ENCODE data around the gene MAT2A.
"Not testable (repeated sequence)": the region's sequence is repeated elsewhere in the genome, so short reads cannot be mapped to it uniquely, and the experiment has no call there.

The MAT2A gene

DNA sequence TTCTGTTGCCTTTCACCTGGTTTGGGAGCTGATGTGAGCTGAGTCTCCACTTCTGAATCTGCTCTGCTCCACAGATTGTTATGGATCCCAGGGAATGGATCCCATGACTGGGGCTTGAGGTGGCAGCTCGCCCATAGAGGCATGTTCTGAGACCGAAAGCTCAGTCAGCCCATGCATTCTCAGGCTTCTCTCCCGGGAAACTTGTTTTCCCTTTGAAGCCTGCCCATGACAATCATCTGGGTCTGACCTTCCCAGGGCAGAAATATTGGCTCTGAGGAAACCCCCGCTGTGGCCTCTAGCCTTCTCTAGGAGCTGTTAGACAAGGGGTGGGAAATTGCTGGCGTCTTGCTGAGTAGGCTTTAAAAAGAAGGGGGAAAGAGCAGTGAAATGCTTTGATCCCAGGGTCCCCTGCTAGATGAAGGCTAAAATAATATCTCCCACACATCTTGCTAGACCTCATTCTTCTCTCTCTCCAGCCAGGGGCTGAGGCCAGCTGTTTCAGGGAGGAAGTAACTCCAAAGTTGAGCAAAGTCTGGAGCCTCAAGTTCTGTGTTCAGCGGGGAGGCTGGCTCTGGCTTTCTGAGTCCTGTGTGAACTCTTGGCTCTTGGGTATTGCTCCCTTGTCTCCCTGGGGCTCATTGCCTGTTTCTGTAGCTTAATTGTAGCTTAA lies 40.4 kb downstream of the MAT2A start:
- DNase-seq (ENCODE audit: low spot score), result no peak

DNA sequence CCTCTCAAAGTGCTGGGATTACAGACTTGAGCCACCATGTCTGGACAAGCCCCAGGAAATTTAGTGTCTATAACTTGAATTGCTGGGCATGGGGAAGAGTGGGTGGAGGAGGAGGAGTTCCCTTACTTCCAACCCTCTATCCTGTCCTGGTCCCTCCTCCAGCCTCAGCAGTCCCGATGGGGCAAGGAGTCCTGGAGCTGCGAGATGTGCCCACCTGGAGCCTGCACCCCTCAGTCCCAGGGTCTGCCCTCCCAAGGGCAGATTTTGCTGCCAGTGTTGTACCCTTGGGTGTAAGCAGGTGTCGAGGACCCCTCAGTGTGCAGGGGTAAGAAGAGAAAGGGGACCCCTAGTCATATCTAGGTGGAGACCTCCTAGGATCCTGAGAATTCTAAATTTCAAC lies 41.2 kb downstream of the MAT2A start:
- no peak for DNase-seq (ENCODE audit: low spot score)

DNA sequence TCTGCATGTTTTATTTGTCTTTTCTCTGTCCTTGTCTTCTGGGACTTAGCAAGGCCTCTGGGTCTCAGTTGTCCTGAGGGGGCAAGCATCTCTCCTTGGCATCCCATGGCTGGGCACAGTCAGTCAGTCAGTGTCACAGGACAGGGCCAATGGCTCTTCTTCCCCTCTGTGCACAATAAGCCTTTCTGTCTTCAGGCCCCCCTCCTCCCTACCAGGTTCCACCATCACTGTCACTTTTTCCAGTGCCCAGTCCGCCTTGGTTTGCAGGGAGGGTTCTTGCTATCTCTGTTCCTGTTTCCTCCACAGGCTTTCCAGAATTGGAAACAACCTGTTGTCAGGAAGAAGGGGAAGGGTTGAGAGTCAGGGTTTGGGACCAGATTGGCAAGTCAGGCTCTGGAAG lies 43.5 kb downstream of the MAT2A start:
- DNase-seq (ENCODE audit: low spot score), result no peak

DNA sequence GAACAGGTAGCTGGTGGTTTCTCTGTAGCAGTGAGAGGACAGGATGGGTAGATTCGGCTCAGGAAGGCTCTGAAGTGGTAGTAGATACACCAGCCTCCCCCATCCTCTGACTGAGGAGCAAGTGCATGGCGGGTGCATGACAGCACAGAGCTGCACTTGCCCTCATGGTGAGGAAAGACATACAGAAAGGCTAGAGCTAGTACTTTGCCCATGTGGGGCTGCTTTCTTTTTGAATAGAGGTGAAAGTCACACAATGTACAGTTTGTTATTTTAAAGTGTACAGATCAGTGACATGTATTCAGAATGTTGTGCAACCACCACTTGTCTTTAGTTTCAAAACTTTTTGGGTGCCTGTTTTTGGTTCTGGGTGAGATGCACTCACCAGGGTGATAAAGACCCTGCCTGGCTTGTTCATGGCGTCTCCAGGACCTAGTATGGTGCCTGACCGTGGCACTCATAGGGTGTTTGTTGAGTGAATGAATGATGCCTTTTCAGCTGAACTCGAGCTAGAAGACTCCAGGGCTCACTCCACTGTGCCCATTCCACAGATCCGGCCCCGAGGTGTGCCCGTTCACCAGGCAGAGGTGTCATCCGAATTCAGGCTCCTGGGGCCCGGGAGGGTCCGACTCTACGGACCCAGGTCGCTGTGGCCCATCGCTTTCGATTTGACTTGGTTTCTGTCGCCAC lies 44.8 kb downstream of the MAT2A start:
- no peak for DNase-seq (ENCODE audit: low spot score)

DNA sequence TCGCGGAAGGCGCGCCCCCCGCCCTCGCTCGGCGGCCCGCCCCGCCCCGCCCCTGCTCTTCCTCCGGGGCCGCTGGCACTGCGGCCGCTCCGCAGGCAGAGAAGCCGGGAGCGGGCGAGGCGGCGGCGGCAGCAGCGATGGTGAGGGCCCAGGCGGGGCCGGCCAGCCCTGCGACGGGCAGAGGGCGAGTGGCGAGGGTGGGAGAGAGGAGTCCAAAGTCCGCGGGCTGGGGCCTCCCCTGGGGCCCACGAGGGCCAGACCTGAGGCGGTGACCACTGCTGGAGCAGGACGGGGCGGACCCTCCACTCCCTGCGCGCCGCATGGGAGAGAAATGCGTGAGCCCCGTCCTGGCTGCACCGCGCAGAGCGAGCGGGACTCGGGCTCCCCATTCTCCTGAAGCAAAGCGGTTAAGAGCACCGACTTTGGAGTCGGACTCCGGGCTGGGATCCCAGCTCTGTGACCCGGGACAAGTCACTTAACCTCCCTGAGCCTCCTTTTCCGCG lies 45.4 kb downstream of the MAT2A start, which contains the start of gene VAMP5:
VAMP5 (plus strand) TSS at position 78 of the 503 bp plus-strand sequence; CDS start at position 138, 60 bp downstream.
- DNase-seq (ENCODE audit: low spot score), result no peak

DNA sequence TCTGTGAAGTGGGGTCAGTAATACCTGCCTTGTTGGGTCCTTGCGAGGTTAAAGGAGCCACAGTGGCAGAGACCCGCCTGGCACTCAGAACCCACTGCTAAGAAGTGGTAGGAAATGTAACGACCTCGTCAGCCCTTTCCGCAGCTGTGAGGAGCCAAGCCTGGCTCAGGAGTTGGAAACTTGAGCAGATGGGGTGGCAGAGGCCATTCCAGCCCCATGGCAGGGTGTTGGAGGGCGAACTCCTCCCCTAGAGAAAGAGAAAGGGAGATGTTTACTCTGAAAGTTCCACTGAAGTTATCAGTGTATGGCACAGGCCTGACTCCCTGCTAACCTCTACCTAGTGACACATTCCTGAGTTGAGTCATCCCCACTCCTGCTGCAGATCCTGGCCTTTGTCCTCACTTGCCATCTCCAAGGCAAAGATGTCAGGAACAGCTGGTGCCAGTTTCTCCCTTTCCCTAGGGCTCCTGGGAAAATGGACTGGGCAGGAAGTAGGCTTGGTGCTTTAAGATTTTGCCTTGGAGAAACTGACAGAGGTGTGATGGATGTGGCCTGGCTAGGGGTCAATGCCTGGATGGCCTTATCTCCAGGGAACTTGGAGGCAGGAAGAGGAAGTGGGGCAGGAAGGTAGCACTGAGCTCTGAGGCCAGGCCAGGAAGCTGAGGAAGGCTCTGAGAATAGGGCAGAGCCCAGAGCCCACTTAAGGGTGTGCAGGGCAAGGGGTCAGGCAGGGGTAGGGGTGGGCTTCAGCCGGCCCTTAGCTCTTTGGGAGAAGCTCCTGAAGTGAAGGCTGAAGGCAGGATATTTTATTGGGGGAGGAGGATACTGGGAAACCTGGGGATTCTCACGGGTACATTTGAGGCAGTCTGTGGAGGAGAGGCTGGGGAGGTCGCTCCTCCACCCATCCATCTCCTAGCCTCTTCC lies 46.2 kb downstream of the MAT2A start:
- DNase-seq (ENCODE audit: low spot score), result no peak

DNA sequence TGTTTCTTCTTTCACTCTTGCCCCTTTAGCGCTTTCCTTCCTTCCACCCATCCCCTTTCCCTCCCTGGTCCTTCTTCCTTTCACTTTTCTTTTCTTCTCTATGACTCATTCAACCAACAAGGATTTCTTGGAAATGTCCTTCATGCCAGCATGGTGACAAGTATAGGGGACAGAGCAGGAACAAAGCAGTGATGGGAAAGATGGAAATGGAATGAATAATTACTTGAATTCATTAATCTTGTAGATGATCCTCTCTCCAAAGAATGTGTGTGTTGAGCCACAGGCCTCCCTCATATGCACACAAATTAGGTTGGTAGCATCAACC lies 46.8 kb downstream of the MAT2A start:
- no peak for DNase-seq (ENCODE audit: low spot score)

DNA sequence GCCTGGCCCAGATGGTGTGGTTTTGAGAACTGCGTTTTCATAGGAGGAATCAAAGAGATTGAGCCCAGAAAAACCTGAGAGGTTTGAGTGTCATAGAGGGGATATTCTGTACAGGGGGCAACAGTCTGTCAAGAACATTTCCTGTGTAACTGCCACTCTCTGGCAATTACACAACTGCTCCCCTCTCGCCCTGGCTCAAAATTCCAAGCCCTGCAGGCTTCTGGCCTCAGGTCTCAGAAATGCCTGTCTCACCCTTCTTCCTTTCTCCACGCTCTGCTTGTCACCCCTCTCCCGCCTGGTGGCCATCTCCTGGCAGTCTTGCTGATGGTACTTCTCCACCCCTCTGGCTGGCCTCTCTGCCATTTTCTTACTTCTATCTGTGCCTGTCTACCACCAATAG lies 49.3 kb downstream of the MAT2A start:
- DNase-seq (ENCODE audit: low spot score), result no peak

DNA sequence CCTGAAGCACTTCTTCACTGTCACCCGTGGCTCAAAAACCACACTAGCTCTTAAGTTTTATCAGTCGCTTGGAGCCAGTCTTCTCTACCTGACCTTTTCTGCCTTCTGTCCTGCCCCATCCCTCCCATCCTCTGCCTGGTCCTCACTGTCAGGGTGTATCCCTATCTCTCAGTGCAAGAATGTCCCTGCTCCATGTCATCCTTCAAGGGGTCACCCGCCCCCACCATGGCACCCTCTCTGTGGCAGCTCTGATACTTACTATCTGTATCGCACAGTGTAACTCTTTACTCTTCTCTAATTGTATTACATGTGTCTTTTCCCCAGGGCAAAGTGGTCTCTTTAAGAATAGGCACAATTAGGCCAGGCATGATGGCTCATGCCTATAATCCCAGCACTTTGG lies 49.7 kb downstream of the MAT2A start:
- no peak for DNase-seq (ENCODE audit: low spot score)

DNA sequence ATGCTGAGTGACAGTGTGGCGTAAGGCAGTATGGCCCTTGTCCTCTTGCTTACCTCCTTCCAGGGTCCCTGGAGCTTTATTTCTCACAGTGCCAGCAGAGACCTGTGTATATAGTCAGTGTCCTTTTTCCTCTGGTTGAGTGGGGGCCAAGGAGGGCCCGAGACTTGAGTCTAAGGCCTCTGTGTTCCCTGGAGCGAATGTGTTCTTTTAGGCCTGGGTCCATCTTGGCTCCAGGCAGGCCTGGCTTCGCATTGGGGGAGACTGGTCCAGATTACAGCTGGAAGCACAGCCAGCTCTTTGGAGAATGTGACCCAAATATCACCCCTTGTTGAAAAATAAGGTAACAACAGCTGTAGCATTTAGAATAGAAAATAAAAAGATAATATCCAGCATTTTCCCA lies 50.2 kb downstream of the MAT2A start:
- no peak for DNase-seq (ENCODE audit: low spot score)

DNA sequence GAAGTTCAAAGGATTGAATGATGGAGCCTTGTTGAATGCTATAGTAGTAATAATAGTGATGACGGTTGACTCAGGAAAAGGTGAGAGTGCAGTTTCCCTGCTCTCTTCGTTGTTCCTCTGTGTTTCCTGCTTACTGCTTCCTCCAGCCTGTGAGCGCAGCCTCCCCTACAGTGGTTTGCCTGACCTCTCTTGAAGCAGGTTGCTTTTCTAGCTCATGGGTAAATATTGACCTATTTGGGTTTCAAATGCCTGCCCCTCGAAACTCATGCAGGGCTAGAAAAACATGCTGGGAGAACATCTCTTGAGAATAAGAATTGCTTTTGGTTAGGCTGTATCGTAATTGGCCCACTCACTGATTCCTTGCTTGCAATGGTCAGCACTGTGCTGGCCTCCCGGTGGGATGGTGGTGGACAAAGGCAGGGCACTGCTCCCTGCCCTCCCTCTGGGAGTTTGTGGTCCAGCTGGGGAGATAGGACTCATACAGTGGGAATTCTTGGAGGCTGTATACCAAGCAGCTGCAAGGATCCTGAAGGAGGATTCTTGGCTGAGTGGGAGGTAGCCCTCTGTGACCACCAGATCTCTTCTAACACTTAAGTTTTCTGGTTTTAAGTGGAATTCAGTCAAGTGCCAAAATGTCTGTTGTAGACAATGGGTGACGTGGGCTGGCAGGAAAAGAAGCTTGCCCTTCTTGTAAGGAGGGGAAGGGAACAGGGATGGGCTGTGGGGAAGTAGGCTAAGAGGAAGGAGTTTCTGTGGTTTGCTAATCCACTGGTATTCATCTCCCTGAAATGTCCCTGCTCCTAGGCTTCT lies 51.2 kb downstream of the MAT2A start:
- DNase-seq (ENCODE audit: low spot score), result no peak

DNA sequence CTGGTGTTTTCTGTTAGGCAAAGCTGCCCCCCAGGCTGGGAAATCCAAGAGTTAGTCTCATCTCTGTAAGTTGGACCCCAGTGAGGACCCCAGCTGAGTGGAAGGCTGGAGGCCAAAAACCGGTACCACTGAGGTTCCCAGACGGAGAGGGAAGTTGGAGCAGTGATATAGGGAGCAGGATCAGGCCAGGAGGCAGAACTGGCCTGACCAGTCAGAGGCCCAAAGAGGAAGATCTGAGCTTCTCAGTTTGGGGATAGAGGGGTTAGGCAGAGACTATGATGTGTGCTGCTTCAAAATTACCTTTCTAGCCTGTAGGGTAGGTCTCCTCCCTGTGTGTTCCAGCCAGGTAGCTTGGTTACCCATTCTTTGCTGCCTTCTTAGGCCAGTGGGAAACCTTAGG lies 52.0 kb downstream of the MAT2A start:
- DNase-seq (ENCODE audit: low spot score), result no peak

DNA sequence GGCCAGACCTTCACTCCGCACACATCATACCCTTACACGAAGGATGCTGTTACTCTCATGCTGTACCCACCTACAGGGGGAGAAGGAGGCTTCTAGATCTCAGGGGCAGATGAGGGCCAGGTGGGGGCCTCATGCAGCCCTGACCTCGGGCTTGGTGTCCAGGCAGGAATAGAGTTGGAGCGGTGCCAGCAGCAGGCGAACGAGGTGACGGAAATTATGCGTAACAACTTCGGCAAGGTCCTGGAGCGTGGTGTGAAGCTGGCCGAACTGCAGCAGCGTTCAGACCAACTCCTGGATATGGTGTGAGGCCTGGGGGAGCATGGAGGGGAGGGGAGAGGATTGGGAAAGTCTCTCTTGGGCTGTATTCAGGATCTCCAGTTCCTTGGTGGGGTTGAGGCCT lies 52.6 kb downstream of the MAT2A start:
- DNase-seq (ENCODE audit: low spot score), result no peak

DNA sequence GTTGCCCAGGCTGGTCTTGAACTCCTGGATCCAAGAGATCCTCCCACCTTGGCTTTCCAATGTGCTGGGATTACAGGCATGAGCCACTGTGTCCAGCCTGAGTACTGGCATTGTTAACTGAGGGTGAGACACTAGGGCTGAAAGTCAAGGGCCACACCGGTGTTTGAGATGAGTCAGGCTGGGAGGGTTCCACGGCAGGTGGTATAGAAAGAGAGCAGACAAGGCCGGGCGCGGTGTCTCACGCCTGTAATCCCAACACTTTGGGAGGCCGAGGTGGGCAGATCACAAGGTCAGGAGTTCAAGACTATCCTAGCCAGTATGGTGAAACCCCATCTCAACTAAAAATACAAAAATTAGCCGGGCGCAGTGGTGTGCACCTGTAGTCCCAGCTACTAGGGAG lies 53.3 kb downstream of the MAT2A start:
- not testable (repeated sequence) for DNase-seq (ENCODE audit: low spot score)

DNA sequence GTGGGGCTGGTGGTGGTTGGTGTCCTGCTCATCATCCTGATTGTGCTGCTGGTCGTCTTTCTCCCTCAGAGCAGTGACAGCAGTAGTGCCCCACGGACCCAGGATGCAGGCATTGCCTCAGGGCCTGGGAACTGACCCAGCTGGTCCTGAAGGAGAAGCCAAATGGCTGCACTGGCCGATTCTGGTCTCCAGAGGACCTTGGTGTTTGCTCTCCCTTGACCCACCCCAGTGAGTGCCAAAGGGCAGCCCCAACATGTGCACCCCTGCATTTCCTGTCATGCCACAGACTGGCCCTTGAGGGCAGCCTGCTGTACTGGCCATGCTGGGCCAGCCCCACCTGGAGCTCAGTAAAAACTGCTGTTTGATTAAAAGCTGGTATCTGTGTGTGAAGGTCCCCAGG lies 54.1 kb downstream of the MAT2A start:
- DNase-seq (ENCODE audit: low spot score), result no peak
